Ishikawa (cell line): ENCODE data around the gene SF3B5.

ENCODE experiments used
- CEBPB ChIP-seq: IDR thresholded peaks from 2 replicates; pipeline ENCODE4 v1.6.1; 2012
- CREB1 ChIP-seq: IDR thresholded peaks from 2 replicates; pipeline ENCODE4 v1.6.1; 2012; ENCODE audit warnings: low read depth
- EGR1 ChIP-seq: IDR thresholded peaks from 2 replicates; pipeline ENCODE4 v1.6.1; 2012
- EP300 ChIP-seq: IDR thresholded peaks from 2 replicates; pipeline ENCODE4 v1.6.1; 2012; ENCODE audit warnings: borderline replicate concordance
- FOXM1 ChIP-seq: IDR thresholded peaks from 2 replicates; pipeline ENCODE4 v1.6.1; 2012; ENCODE audit warnings: low read depth, borderline replicate concordance
- MAX ChIP-seq: IDR thresholded peaks from 2 replicates; pipeline ENCODE4 v1.6.1; 2012
- NFIC ChIP-seq: IDR thresholded peaks from 2 replicates; pipeline ENCODE4 v1.6.1; 2012
- RAD21 ChIP-seq: IDR thresholded peaks from 2 replicates; pipeline ENCODE4 v1.6.1; 2012; ENCODE audit warnings: low read depth
- REST ChIP-seq: IDR thresholded peaks from 2 replicates; pipeline ENCODE4 v1.6.1; 2012; ENCODE audit warnings: low read depth, mild to moderate bottlenecking
- TAF1 ChIP-seq: IDR thresholded peaks from 2 replicates; pipeline ENCODE4 v1.6.1; 2012; ENCODE audit warnings: low read depth, mild to moderate bottlenecking
- TCF12 ChIP-seq: IDR thresholded peaks from 2 replicates; pipeline ENCODE4 v1.6.1; 2012; ENCODE audit warnings: low read depth
- TEAD4 ChIP-seq: IDR thresholded peaks from 2 replicates; pipeline ENCODE4 v1.6.1; 2012
- USF1 ChIP-seq: IDR thresholded peaks from 2 replicates; pipeline ENCODE4 v1.6.1; 2012
- YY1 ChIP-seq: IDR thresholded peaks from 2 replicates; pipeline ENCODE4 v1.6.1; 2012; ENCODE audit warnings: low read depth
- ZBTB7A ChIP-seq: IDR thresholded peaks from 2 replicates; pipeline ENCODE4 v1.6.1; 2012; ENCODE audit warnings: low read depth

The SF3B5 gene

GRCh38 chr6:144141470-144141869, 46.1 kb upstream of the SF3B5 start:
- TF ChIP-seq REST (no peak), TCF12 (no peak)

GRCh38 chr6:144140867-144141266, 45.5 kb upstream of the SF3B5 start:
- TF ChIP-seq FOXM1, result no peak
- no peak for TF ChIP-seq ZBTB7A

- no peak for TF ChIP-seq ZBTB7A
- no peak for TF ChIP-seq EGR1
- TF ChIP-seq CREB1, result no peak
Observed at GRCh38 chr6:144139817-144140216, 44.4 kb upstream of the SF3B5 start.

- no peak for TF ChIP-seq RAD21
- TF ChIP-seq MAX, result no peak
- no peak for TF ChIP-seq TEAD4
- TF ChIP-seq NFIC, result no peak
- TF ChIP-seq TAF1, result no peak
- TF ChIP-seq CEBPB, result no peak
- TF ChIP-seq EP300, result no peak
- no peak for TF ChIP-seq EGR1
- TF ChIP-seq REST, result no peak
- TF ChIP-seq ZBTB7A, result no peak
Observed at GRCh38 chr6:144138542-144138941, 43.2 kb upstream of the SF3B5 start.

- TF ChIP-seq EP300 (no peak), TCF12 (no peak), TAF1 (no peak), YY1 (no peak), NFIC (no peak), TEAD4 (no peak), MAX (no peak), USF1 (no peak)
Observed at GRCh38 chr6:144134737-144135136, 39.4 kb upstream of the SF3B5 start.

GRCh38 chr6:144134176-144134575, 38.8 kb upstream of the SF3B5 start:
- TF ChIP-seq TCF12 (no peak), FOXM1 (no peak), REST (no peak), EGR1 (no peak), ZBTB7A (no peak), RAD21 (no peak), USF1 (no peak), CREB1 (no peak), TEAD4 (no peak), TAF1 (no peak), YY1 (no peak), EP300 (no peak), NFIC (no peak), CEBPB (no peak), MAX (no peak)
